HFFc6 (cell line): ENCODE results near the gene NHLRC4. TPM values are rescaled to one million over a fixed set of nuclear protein-coding genes. Genes with fewer than 3 reads are reported as not detected.

Experiments used
- DNase-seq: peaks from one replicate; pipeline ENCODE4 v3.0.0-alpha.2; 2018
- H3K27ac Mint-ChIP-seq: 2 replicates; pipeline ENCODE4 v1.8.0; 2020; ENCODE audit warnings: mild to moderate bottlenecking, mixed read lengths
- H3K27me3 Mint-ChIP-seq: 2 replicates; pipeline ENCODE4 v1.8.0; 2021; ENCODE audit warnings: mild to moderate bottlenecking, moderate library complexity, mixed read lengths; ENCODE audit not compliant: insufficient read depth
- H3K36me3 Mint-ChIP-seq: 2 replicates; pipeline ENCODE4 v1.8.0; 2021; ENCODE audit warnings: low read depth, mixed read lengths
- H3K4me1 Mint-ChIP-seq: 2 replicates; pipeline ENCODE4 v1.8.0; 2020; ENCODE audit warnings: low read depth, mixed read lengths
- H3K4me3 Mint-ChIP-seq: 2 replicates; pipeline ENCODE4 v1.8.0; 2020; ENCODE audit warnings: mild to moderate bottlenecking, moderate library complexity, mixed read lengths
- H3K9me3 Mint-ChIP-seq: 2 replicates; pipeline ENCODE4 v1.8.0; 2020; ENCODE audit warnings: mild to moderate bottlenecking, mixed read lengths
- total RNA-seq, 6 experiments: library from RNA; stranded (reverse); fragmentation: NEBNext Ultra II Directional; extraction: Animal tissue kit (Norgen Biotek cat#: 25700); gene quantifications; 2 replicates in 1 of 6; 3 replicates in 5 of 6; pipeline ENCODE4 v1.2.3, GENCODE V29; 2021
- TF ChIP-seq, protein P1 (sequence below): fragments of 200-600 bp; sonication (generic); IDR thresholded peaks from 2 replicates; pipeline ENCODE4 v1.5.0; 2021; ENCODE audit warnings: antibody characterized with exemption, mild to moderate bottlenecking

NHLRC4 gene
- total RNA-seq, 6 experiments from 2014 or later: 0.24 to 0.58 (median 0.28) TPM; not detected in 1

DNA sequence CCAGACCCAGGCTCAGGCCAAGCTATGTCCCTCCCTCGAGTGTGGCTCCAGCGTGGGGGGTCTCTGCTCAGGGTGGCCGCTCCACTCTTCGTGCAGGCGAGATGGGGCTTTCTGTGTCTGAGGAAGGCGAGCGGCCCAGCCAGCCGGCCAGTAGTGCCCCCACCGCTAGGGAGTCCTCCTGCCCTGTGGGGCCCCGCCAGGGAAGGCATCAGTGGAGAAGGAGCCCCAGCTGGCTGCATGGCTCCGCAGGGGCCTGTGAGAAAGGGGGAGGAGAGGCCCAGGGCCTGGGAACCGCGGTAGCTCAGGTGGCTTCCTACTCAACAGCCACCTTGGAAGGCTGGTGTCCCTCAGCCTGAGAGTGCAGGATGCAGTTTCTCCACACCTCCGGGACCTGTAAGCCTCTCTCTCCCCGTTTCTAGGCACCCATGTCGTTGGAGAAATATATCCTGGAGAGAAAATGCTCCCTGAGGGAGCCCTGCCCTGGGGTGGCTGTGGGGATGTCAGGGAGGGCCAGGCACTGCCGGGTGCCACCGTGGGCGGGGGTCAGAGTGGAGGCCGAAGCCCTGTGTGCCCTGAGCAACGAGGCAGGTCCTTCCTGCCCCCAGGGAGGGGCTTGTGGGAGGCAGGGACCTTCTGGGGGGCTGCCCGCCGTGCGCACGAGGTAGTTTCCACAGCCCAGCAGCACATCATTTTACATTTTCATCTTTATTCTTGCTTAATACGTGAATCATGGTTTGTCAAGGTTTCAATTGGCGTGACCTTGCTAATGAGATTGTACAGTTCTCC, 6.3 kb downstream of the NHLRC4 start:
- DNase-seq: no peak
- TF ChIP-seq, protein P1, sequence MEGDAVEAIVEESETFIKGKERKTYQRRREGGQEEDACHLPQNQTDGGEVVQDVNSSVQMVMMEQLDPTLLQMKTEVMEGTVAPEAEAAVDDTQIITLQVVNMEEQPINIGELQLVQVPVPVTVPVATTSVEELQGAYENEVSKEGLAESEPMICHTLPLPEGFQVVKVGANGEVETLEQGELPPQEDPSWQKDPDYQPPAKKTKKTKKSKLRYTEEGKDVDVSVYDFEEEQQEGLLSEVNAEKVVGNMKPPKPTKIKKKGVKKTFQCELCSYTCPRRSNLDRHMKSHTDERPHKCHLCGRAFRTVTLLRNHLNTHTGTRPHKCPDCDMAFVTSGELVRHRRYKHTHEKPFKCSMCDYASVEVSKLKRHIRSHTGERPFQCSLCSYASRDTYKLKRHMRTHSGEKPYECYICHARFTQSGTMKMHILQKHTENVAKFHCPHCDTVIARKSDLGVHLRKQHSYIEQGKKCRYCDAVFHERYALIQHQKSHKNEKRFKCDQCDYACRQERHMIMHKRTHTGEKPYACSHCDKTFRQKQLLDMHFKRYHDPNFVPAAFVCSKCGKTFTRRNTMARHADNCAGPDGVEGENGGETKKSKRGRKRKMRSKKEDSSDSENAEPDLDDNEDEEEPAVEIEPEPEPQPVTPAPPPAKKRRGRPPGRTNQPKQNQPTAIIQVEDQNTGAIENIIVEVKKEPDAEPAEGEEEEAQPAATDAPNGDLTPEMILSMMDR: no peak
- Mint-ChIP-seq H3K4me3 (no peak overlapping the region), H3K27me3 (peaks cover 5% of the 10 kb centered on the region), H3K27ac (no peak overlapping the region), H3K9me3 (no peaks in the 10 kb centered on the region), H3K4me1 (peaks cover 23% of the 10 kb centered on the region), H3K36me3 (no peaks in the 10 kb centered on the region)

- no peak for DNase-seq
- no peaks in the 10 kb centered on the region for H3K9me3 Mint-ChIP-seq
- TF ChIP-seq, protein P1: no peak
- H3K4me3 Mint-ChIP-seq: no peak overlapping the region
- peaks cover 19% of the 10 kb centered on the region for H3K4me1 Mint-ChIP-seq
- no peak overlapping the region for H3K27ac Mint-ChIP-seq
- peaks cover 5% of the 10 kb centered on the region for H3K27me3 Mint-ChIP-seq
- no peaks in the 10 kb centered on the region for H3K36me3 Mint-ChIP-seq
These were observed 7.4 kb downstream of the NHLRC4 start for GRCh38 chr16:574021-574760.

DNA sequence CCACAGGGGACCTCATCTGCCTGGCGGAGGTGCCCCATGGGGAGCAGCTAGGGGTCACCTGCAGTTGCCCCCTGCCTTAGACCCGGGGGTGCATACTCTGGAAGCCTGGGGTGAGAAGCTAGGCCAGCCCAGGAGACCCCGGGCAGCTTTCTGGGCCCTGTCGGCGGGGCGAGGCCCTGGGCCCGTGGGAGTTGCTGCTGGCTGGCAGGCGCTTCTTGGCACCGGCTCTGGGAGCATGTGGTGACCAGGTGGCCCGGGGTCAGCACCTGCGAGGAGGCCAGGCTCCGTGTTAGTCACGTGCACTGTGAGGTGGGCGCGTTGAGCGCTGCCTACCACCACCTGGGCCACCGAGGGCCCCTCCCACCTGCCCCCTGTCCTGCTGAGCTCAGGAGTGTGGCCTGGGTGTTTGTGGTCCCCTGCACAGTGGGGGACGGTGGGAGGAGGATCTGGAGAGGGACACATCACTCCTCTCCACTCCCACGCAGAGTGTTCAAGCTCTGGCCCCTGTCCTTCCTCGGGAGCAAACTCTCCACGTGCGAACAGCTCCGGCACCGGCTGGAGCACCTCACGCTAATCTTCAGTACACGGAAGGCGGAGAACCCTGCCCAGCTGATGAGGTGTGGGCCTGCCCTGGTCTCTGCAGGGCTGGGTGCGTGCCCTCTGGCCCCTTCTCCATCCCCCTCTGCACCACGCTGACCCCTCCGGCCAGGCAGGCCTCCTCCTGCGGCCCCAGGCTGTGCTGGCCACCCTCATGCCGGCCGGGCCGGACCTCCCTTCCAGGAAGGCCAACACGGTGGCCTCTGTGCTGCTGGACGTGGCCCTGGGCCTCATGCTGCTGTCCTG, 8.8 kb downstream of the NHLRC4 start:
- Mint-ChIP-seq H3K9me3 (no peaks in the 10 kb centered on the region), H3K4me1 (peaks cover 14% of the 10 kb centered on the region), H3K27ac (no peak overlapping the region), H3K27me3 (peaks cover 5% of the 10 kb centered on the region), H3K36me3 (no peaks in the 10 kb centered on the region), H3K4me3 (no peak overlapping the region)
- TF ChIP-seq, protein P1: no peak
- no peak for DNase-seq

DNA sequence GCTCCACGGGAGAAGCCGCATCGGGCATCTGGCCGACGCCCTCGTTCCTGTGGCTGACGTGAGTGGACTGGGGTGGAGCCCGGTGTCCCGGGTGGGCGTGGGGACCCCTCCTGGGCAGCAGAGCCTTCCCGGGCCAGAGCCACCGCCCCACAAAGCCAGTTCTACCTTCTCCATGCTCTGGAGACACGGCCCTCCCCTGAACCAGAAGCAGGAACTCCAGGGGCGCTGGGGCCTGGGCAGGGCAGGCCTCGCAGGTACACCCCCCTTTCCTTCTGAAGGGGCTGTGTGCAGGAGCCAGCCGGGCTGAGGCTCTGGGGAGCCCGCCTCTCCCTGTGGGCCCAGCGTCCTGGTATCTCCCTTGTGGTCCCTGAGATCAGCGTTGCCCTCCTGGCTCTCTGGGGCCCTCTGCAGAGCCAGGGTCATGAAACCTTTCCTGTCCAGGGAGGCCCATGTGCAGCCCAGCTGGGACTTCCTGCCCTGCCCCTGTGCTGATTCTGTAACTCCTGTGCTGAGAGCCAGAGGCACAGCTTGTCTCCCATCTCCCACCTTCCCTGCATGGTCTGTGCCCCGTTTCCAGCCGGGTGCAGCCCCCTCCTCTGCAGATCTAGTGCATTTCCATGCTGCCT, 9.5 kb downstream of the NHLRC4 start:
- H3K9me3 Mint-ChIP-seq: no peaks in the 10 kb centered on the region
- TF ChIP-seq, protein P1: no peak
- H3K27me3 Mint-ChIP-seq: no peaks in the 10 kb centered on the region
- no peaks in the 10 kb centered on the region for H3K36me3 Mint-ChIP-seq
- DNase-seq: no peak
- H3K4me1 Mint-ChIP-seq: peaks cover 7% of the 10 kb centered on the region
- no peak overlapping the region for H3K27ac Mint-ChIP-seq
- H3K4me3 Mint-ChIP-seq: no peak overlapping the region

- no peaks in the 10 kb centered on the region for H3K27me3 Mint-ChIP-seq
- peaks cover 2% of the 10 kb centered on the region for H3K4me1 Mint-ChIP-seq
- H3K36me3 Mint-ChIP-seq: no peaks in the 10 kb centered on the region
- H3K9me3 Mint-ChIP-seq: no peaks in the 10 kb centered on the region
- DNase-seq: no peak
- TF ChIP-seq, protein P1: no peak
- H3K4me3 Mint-ChIP-seq: no peak overlapping the region
- no peak overlapping the region for H3K27ac Mint-ChIP-seq
These were observed 10.0 kb downstream of the NHLRC4 start for GRCh38 chr16:576823-577201.
